AG04450 (cell line): ENCODE data around the gene UXT. TPM values are rescaled to one million over a fixed set of nuclear protein-coding genes. Genes with fewer than 3 reads are reported as not detected.
"Not testable (repeated sequence)": the region's sequence is repeated elsewhere in the genome, so short reads cannot be mapped to it uniquely, and the experiment has no call there.

Experiments
- CTCF ChIA-PET: fragments of 300-600, 350-600 bp; formaldehyde crosslinking; extraction: SDS; loops from one replicate; lab custom pipeline; 2022; ENCODE audit warnings: antibody characterized with exemption, inconsistent platforms; lab: Charles Lee
- POLR2A ChIA-PET: fragments of 350-600 bp; formaldehyde crosslinking; extraction: SDS; loops from one replicate; lab custom pipeline; 2021; ENCODE audit warnings: antibody characterized with exemption, inconsistent platforms; lab: Yijun Ruan, JAX
- DNase-seq: peaks from one replicate; pipeline ENCODE4 v3.0.0-alpha.2; 2011; ENCODE audit warnings: low read depth, low spot score
- H3K27ac ChIP-seq: one replicate; pipeline ENCODE4 v1.5.1; 2012; ENCODE audit warnings: low read depth, low read length, control low read depth
- H3K27me3 ChIP-seq: one replicate; pipeline ENCODE4 v1.6.0; 2012; ENCODE audit warnings: low read length; ENCODE audit not compliant: control insufficient read depth, insufficient read depth
- H3K4me3 ChIP-seq: 2 replicates; pipeline ENCODE4 v1.5.1; 2011; ENCODE audit warnings: mild to moderate bottlenecking, low read depth, low read length, control low read depth
- H3K9me3 ChIP-seq: 2 replicates; pipeline ENCODE4 v1.5.1; 2012; ENCODE audit warnings: low read length; ENCODE audit not compliant: control insufficient read depth, insufficient read depth
- polyA plus RNA-seq: library from polyadenylated mRNA; depleted of rRNA; stranded (reverse); fragments of >200 nt; gene quantifications from 2 replicates; pipeline ENCODE4 v1.2.3, GENCODE V29; 2011
- TF ChIP-seq, protein P1 (sequence below): IDR thresholded peaks from 2 replicates; pipeline ENCODE4 v1.5.1; 2011; ENCODE audit warnings: low read depth, low read length, control low read depth, inconsistent platforms

Gene UXT
- polyA plus RNA-seq, 1 experiment: 96.1 TPM

DNA sequence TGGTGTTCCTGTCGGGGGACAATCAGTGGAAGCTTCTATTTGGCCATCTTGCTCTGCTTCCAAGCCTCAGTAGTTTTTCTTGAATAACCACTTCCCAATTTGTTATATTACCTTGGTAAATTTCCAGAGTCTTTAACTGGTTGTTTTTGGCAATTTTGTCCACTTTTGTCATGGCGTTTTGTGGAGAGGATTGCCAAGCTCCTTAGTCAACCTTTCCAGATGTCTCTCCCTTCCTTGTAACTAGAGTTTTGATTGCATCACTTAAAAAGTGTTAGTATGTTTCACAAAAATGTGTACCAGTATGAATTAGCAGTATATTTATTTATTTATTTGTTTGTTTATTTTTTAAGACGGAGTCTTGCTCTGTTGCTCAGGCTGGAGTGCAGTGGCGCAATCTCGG, 15.8 kb upstream of the UXT start:
- no peaks in the 10 kb centered on the region for H3K27me3 ChIP-seq
- ChIA-PET POLR2A (no interaction called here), CTCF (no interaction called here)
- no peak overlapping the region for H3K4me3 ChIP-seq
- TF ChIP-seq, protein P1, sequence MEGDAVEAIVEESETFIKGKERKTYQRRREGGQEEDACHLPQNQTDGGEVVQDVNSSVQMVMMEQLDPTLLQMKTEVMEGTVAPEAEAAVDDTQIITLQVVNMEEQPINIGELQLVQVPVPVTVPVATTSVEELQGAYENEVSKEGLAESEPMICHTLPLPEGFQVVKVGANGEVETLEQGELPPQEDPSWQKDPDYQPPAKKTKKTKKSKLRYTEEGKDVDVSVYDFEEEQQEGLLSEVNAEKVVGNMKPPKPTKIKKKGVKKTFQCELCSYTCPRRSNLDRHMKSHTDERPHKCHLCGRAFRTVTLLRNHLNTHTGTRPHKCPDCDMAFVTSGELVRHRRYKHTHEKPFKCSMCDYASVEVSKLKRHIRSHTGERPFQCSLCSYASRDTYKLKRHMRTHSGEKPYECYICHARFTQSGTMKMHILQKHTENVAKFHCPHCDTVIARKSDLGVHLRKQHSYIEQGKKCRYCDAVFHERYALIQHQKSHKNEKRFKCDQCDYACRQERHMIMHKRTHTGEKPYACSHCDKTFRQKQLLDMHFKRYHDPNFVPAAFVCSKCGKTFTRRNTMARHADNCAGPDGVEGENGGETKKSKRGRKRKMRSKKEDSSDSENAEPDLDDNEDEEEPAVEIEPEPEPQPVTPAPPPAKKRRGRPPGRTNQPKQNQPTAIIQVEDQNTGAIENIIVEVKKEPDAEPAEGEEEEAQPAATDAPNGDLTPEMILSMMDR: no peak
- no peak overlapping the region for H3K27ac ChIP-seq
- DNase-seq: no peak
- no peaks in the 10 kb centered on the region for H3K9me3 ChIP-seq

DNA sequence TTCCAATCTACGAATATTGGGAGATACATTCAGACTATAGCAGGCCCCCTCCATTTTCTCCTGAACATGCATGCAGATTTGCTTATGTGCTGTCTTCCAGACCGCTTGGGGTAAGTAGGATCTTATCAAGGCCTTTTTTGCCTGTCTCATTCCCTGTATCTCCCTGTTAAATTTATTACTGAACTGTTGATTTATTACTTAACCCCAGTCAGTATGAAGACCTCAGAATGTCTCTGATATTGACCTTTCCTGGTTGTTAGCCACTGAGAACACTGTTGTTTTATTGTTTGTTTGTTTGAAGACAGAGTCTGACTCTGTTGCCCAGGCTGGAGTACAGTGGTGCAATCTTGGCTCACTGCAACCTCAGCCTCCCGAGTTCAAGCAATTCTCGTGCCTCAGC, 6.8 kb upstream of the UXT start:
- POLR2A ChIA-PET, H3K4me3 ChIP-seq, H3K27me3 ChIP-seq, H3K9me3 ChIP-seq, H3K27ac ChIP-seq, DNase-seq, CTCF ChIA-PET: not testable (repeated sequence)

DNA sequence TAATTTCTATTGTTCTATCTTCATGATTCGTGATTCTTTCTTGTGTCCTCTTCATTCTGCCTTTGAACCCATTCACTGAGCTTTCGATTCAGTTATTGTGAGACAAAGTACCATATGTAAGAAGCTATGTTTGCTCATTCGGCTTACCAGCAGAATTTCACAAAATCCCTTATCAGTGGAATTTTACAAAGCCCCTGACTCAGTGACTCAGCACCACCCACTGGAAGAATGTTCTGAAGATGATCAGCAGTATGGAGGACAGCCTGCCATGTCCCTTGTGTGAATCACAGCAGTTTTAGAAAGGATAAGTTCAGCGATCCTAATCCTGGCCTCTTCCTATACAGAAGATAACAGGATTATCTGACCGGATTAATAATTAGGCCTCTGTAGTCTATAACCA, 5.8 kb upstream of the UXT start:
- Histone ChIP-seq H3K4me3 (no peak overlapping the region), H3K27me3 (no peaks in the 10 kb centered on the region), H3K9me3 (no peaks in the 10 kb centered on the region), H3K27ac (no peak overlapping the region)
- POLR2A ChIA-PET: no interaction called here
- TF ChIP-seq, protein P1: no peak
- CTCF ChIA-PET: interaction anchor here (0.6 kb wide), 1 partner anchor 804 kb away, joined by 4 read pairs; no protein-coding TSS in a partner anchor
- no peak for DNase-seq

DNA sequence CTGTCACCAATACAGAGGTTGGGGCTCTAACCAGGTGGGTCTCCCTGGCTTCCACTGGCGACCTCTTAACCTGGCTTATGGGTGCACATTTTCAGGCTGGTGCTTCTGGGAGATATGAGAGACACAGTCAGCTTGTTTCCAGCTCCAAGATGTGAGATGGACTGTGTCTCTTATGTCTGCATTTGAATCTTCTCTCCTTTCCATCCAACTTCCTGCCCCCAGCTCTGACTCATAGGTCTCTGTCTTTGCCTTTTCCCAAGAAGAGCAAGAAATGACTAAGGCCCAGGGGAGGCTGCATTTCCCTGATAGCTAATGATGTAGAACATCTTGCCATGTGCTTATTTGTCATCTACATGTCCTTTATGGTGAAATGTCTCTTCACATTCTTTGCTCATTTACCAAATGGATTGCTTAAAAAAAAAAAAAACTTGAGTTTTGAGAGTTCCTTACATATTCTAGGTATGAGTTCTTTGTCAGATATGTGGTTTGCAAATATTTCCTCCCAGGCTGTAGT, 3.2 kb upstream of the UXT start:
- H3K4me3 ChIP-seq: no peak overlapping the region
- TF ChIP-seq, protein P1: no peak
- H3K9me3 ChIP-seq: no peaks in the 10 kb centered on the region
- H3K27me3 ChIP-seq: no peaks in the 10 kb centered on the region
- ChIA-PET CTCF (interaction anchor here (0.7 to 1.5 kb wide), 2 partner anchors 365 to 784 kb away, joined by 3 read pairs; no protein-coding TSS in a partner anchor), POLR2A (interaction anchor here (0.6 to 1.5 kb wide), 2 partner anchors 11 to 911 kb away, joined by 3 to 9 read pairs; partner anchors contain the start of gene ELK1)
- peak overlapping the region; percentile 81 for H3K27ac ChIP-seq
- DNase-seq: peak; percentile 58

DNA sequence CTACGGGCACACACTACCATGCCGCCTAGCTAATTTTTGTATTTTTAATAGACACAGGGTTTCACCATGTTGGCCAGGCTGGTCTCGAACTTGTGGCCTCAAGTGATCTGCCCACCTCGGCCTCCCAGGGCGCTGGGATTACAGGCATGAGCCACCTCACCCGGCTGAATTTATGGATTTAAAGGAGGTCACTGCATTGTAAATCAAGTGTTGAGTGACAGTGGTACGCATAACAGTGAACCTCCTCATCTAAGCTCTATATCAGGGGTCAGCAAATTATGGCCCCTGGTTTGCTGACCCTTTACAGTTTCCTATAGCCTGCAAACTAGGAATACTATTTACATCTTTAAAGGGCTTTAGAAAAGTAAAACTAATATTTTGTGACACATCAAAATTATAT, 2.6 kb upstream of the UXT start:
- CTCF ChIA-PET: interaction anchor here (0.5 to 1.5 kb wide), 4 partner anchors 100 to 785 kb away, joined by 3 to 4 read pairs (median 3); partner anchors contain the start of gene ARAF

More for the DNA sequence above, 2.6 kb upstream of the UXT start:
- no peak for DNase-seq
- H3K27me3 ChIP-seq: no peaks in the 10 kb centered on the region
- H3K9me3 ChIP-seq: no peaks in the 10 kb centered on the region
- no peak overlapping the region for H3K4me3 ChIP-seq
- H3K27ac ChIP-seq: no peak overlapping the region
- TF ChIP-seq, protein P1: no peak
- POLR2A ChIA-PET: interaction anchor here (1.5 kb wide), 1 partner anchor 11 kb away, joined by 9 read pairs; the partner anchor contains the start of gene ELK1
